A549 treated with CORT108297 at 1 μM for 4 hours (cell line): ENCODE results near the gene SMCP. TPM values are rescaled to one million over a fixed set of nuclear protein-coding genes. Genes with fewer than 3 reads are reported as not detected.

Source experiments
- total RNA-seq: library from RNA; stranded (reverse); fragments of 200-300 nt; extraction: Qiagen RNA extraction; gene quantifications from 5 replicates; pipeline ENCODE4 v1.2.3, GENCODE V29; 2022

The SMCP gene, protein sequence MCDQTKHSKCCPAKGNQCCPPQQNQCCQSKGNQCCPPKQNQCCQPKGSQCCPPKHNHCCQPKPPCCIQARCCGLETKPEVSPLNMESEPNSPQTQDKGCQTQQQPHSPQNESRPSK
- total RNA-seq = not detected in 5 replicates

DNA sequence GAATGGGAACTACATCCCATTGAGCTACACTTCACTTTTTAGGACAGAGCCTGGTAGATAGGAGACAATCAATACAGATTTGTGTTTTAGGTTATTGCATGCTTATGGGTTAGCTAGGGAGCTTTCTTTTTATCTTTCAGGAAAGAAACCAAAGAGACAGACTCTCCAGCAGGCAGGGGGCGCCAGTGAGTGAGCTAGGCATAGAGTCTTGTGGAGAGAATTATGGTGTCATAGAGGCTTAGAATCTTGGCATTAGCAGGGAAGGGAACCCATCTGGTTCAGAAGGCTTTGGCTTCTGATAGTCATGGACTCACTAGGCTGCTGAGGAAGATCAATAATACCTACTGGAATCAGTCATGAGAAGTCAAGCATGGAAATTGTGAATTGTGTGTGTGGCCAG, at the start of gene SMCP:
Gene SMCP, plus strand, starts transcription at position 281 of the 400 bp plus-strand sequence. CDS start 6,101 bp downstream, outside the sequence.

DNA sequence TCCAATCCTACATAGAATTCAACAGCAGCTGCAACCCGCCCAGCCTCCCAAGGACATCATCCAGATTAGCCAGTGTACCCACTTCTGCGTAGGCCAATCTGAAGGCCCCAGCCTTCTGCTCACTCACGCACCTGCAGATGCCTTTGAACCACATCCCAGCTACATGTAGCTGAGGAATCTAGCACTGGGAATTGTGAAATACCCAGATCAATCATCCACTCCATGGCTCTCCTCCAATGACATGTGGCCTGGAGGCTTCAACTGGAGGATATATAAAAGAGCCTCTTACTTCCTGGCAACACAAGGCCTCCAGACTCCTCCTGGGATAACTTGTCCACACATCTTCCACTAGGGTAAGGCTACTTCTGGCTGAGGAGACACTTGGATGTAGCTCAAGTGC, 35.6 kb upstream of the SMCP start, which contains the start of gene LCE6A:
Gene LCE6A, plus strand, starts transcription at position 301 of the 400 bp plus-strand sequence. CDS start 665 bp downstream, outside the sequence.

DNA sequence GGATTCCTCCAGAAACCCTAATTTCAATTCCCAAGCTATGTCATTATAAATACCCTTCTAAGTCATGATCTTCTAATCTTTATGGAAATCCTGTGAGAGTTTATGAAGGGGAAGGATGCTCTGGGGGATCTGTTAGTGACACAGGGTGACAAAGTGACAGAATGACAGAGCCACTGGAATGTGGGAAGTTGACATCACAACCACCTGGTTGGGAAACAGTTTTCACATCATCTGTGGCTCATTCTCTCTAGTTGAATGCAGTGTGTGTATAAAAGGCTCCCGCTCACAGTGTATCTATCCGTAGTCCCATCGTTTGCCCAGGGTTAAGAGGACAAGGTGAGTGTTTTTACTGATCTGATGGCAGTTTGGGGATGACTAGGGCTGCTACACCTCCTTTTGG, 18.4 kb upstream of the SMCP start, which contains the start of gene LCE7A:
Gene LCE7A, plus strand, starts transcription at position 301 of the 400 bp plus-strand sequence. CDS start 702 bp downstream, outside the sequence.

DNA sequence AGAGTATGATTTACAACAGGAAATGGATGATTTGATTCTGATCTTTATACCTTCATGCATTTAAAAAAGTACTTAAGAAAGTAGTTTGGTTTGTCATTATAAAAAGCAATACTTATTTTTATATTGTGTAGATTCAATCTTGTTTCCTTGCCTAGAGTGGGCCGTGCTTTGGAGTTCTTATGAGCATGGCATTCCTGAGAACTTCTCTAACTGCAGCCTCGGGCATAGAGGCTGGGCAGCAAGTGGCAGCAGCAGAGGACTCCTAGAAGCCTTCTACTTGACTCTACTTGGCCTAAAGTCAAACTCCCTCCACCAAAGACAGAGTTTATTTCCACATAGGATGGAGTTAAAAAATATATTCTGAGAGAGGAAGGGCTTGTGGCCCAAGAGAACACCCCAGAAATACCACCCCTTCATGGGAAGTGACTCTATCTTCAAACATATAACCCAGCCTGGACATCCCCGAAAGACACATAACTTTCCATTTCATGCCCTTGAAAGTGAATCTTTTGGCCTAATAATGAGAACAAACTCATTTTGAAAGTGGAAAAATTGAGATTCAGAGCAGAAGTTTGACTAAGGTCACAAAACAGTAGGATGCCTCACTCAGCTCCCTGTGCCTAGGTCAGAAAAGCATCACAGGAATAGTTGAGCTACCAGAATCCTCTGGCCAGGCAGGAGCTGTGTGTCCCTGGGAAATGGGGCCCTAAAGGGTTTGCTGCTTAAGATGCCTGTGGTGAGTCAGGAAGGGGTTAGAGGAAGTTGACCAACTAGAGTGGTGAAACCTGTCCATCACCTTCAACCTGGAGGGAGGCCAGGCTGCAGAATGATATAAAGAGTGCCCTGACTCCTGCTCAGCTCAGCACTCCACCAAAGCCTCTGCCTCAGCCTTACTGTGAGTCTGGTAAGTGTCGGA, 29.8 kb downstream of the SMCP start, which contains the start of gene IVL:
Gene IVL, plus strand, starts transcription at position 861 of the 916 bp plus-strand sequence. CDS start 1,252 bp downstream, outside the sequence.

Other genes starting within 250 kb of the SMCP start
- not detected in 5 replicates for gene LCE2D, start 214.9 kb upstream of the SMCP start, total RNA-seq
- not detected in 5 replicates for gene LCE2C, start 203.0 kb upstream of the SMCP start, total RNA-seq
- gene LCE2B, start 192.2 kb upstream of the SMCP start, total RNA-seq = not detected in 5 replicates
- not detected in 5 replicates for gene LCE2A, start 180.0 kb upstream of the SMCP start, total RNA-seq
- not detected in 5 replicates for gene LCE4A, start 170.2 kb upstream of the SMCP start, total RNA-seq
- gene KPRP, start 120.3 kb upstream of the SMCP start, total RNA-seq = not detected in 5 replicates
- not detected in 5 replicates for gene LCE1F, start 103.2 kb upstream of the SMCP start, total RNA-seq
- gene LCE1E, start 92.1 kb upstream of the SMCP start, total RNA-seq = 0.31 TPM in 1 of 5 replicates, not detected in the others
- not detected in 5 replicates for gene LCE1D, start 81.6 kb upstream of the SMCP start, total RNA-seq
- not detected in 5 replicates for gene LCE1C, start 71.7 kb upstream of the SMCP start, total RNA-seq
- 0.07 TPM in 1 of 5 replicates, not detected in the others for gene LCE1B, start 66.4 kb upstream of the SMCP start, total RNA-seq
- not detected in 5 replicates for gene LCE1A, start 50.8 kb upstream of the SMCP start, total RNA-seq
- not detected in 5 replicates for gene LCE6A, start 35.5 kb upstream of the SMCP start, total RNA-seq
- not detected in 5 replicates for gene LCE7A, start 18.3 kb upstream of the SMCP start, total RNA-seq
- gene IVL, start 30.2 kb downstream of the SMCP start, total RNA-seq = 0.03 to 0.06 TPM in 2 of 5 replicates, not detected in the others
- gene SPRR5, start 68.9 kb downstream of the SMCP start, total RNA-seq = not detected in 5 replicates
- not detected in 5 replicates for gene SPRR4, start 92.3 kb downstream of the SMCP start, total RNA-seq
- not detected in 5 replicates for gene SPRR1A, start 105.8 kb downstream of the SMCP start, total RNA-seq
- gene SPRR3, start 123.4 kb downstream of the SMCP start, total RNA-seq = not detected in 5 replicates
- not detected in 5 replicates for gene SPRR1B, start 152.9 kb downstream of the SMCP start, total RNA-seq
- gene SPRR2D, start 162.8 kb downstream of the SMCP start, total RNA-seq = 0.21 TPM in 1 of 5 replicates, not detected in the others
- not detected in 5 replicates for gene SPRR2A, start 179.2 kb downstream of the SMCP start, total RNA-seq
- gene SPRR2B, start 193.3 kb downstream of the SMCP start, total RNA-seq = not detected in 5 replicates
- gene SPRR2E, start 216.2 kb downstream of the SMCP start, total RNA-seq = not detected in 5 replicates
- not detected in 5 replicates for gene SPRR2F, start 235.2 kb downstream of the SMCP start, total RNA-seq